HL-60 (cell line): Measurements from ENCODE around the gene NTNG2.
A peak's percentile ranks its signal among the peaks of the same experiment; 100 is the strongest.

Experiments
- DNase-seq, 2 experiments: peaks; one replicate each; pipeline ENCODE4 v3.0.0-alpha.2; 2010 to 2020; ENCODE audit warnings: low read depth in 1 of 2, low spot score in 1 of 2
- H3K27ac ChIP-seq: fragments of 250-450 bp; sonication (Bioruptor Pico); replicated peaks from 2 replicates; pipeline ENCODE4 v1.5.1; 2020; ENCODE audit warnings: mild to moderate bottlenecking, moderate library complexity
- H3K27me3 ChIP-seq: fragments of 250-450 bp; sonication (Bioruptor Pico); 2 replicates; pipeline ENCODE4 v1.5.1; 2021; ENCODE audit warnings: mild to moderate bottlenecking, moderate library complexity; ENCODE audit not compliant: insufficient read depth, poor library complexity, severe bottlenecking
- H3K4me3 ChIP-seq: replicated peaks from 2 replicates; pipeline ENCODE4 v1.5.1; 2011; ENCODE audit warnings: mild to moderate bottlenecking, control low read depth, low read length; ENCODE audit not compliant: insufficient read depth
- CTCF ChIP-seq: IDR thresholded peaks from one replicate; pipeline ENCODE4 v1.5.1; 2011; ENCODE audit warnings: low read length, control low read depth, inconsistent platforms; ENCODE audit not compliant: insufficient read depth
- GABPA ChIP-seq: IDR thresholded peaks from 2 replicates; pipeline ENCODE4 v1.6.1; 2012; ENCODE audit warnings: low read depth
- POLR2AphosphoS5 ChIP-seq: IDR thresholded peaks from 2 replicates; pipeline ENCODE4 v1.6.1; 2012; ENCODE audit warnings: low read depth
- REST ChIP-seq: IDR thresholded peaks from 2 replicates; pipeline ENCODE4 v1.6.1; 2012; ENCODE audit warnings: low read depth; ENCODE audit not compliant: insufficient replicate concordance
- SPI1 ChIP-seq: IDR thresholded peaks from 2 replicates; pipeline ENCODE4 v1.6.1; 2012; ENCODE audit warnings: low read depth, mild to moderate bottlenecking, borderline replicate concordance

Gene NTNG2

GRCh38 chr9:132147331-132147730 is 14.5 kb upstream of the NTNG2 start:
- TF ChIP-seq SPI1 = peak; percentile 67; the same call in 1 of the 2 replicates
- no peak for TF ChIP-seq REST
- no peak overlapping the region for H3K4me3 ChIP-seq
- peaks cover 6% of the 10 kb centered on the region for H3K27me3 ChIP-seq
- H3K27ac ChIP-seq = no peak overlapping the region
- peak in 1 of 2 experiments; percentile 72 for DNase-seq

- no peak overlapping the region for H3K27ac ChIP-seq
- no peak for TF ChIP-seq SPI1
- no peak for TF ChIP-seq POLR2AphosphoS5
- TF ChIP-seq GABPA = no peak
- no peak for TF ChIP-seq CTCF
- no peak for TF ChIP-seq REST
- DNase-seq = no peak
- H3K27me3 ChIP-seq = peaks cover 3% of the 10 kb centered on the region
- no peak overlapping the region for H3K4me3 ChIP-seq
Observed at GRCh38 chr9:132147839-132148238, 14.0 kb upstream of the NTNG2 start.

GRCh38 chr9:132150256-132150655 is 11.6 kb upstream of the NTNG2 start:
- Histone ChIP-seq H3K27ac (no peak overlapping the region), H3K4me3 (no peak overlapping the region), H3K27me3 (no peaks in the 10 kb centered on the region)
- DNase-seq = no peak
- no peak for TF ChIP-seq SPI1
- TF ChIP-seq GABPA = no peak
- TF ChIP-seq CTCF = no peak
- TF ChIP-seq REST = no peak
- no peak for TF ChIP-seq POLR2AphosphoS5

GRCh38 chr9:132151118-132151517 is 10.7 kb upstream of the NTNG2 start:
- TF ChIP-seq SPI1 (no peak), CTCF (no peak), GABPA (no peak), REST (no peak), POLR2AphosphoS5 (no peak)
- H3K4me3 ChIP-seq = no peak overlapping the region
- no peak for DNase-seq
- H3K27ac ChIP-seq = no peak overlapping the region
- H3K27me3 ChIP-seq = no peaks in the 10 kb centered on the region
